HuH-7 (cell line): ENCODE measurements around the gene DDX46.
"Not testable (repeated sequence)": the region's sequence is repeated elsewhere in the genome, so short reads cannot be mapped to it uniquely, and the experiment has no call there.

ENCODE experiments used
- DNase-seq: peaks from one replicate; pipeline ENCODE4 v3.0.0; 2011; ENCODE audit warnings: low spot score

The DDX46 gene

GRCh38 chr5:134844252-134844651 lies 85.7 kb downstream of the DDX46 start:
- no peak for DNase-seq

GRCh38 chr5:134845335-134845851 lies 86.8 kb downstream of the DDX46 start:
- no peak for DNase-seq

DNA sequence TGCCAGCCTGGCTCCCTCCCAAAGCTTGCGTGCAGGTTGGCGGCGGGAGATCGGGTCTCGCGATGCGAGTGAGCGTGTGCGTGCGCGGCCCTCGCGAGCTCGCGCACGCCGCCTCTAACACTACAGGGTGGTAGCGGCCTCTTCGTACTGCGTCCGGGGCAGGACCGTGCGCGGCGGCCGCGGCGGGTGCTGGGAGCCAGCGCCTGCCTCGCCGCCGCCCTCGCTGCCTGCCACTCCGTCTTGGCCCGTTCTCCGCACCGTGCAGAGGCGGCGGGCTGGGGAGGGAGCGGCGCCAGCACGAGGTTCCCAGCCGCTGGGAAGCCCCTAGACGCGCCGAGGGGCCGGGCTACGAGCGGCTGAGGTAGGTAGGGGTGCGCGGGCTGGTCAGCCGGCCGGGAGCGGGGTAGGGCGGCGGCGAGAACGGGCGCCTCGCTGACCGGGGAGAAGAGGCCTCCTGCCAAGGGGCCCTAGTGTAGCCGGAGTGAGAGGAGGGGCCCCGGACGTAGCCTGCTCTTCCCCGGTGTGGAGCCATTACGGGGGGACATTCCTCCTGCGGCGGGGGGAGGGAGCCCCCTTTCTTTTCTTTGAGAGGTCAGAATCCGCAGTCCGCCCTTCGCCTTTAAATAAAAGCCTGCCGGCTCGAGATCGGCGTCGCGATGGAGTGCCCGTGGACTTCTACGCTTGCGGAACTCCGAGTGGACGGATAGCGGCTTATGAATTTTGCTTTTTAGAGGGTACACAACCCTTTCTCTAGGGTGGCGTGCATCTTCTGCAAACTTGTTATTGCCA lies 87.5 kb downstream of the DDX46 start, which contains the start of gene C5orf24:
Gene C5orf24, plus strand, starts transcription at position 117 of the 789 bp plus-strand sequence. CDS start 8,933 bp downstream, outside the sequence.
- DNase-seq = peak; percentile 86

GRCh38 chr5:134846641-134846960 lies 88.0 kb downstream of the DDX46 start:
- no peak for DNase-seq

- DNase-seq = not testable (repeated sequence)
These were observed 90.9 kb downstream of the DDX46 start for GRCh38 chr5:134849434-134849933.

- DNase-seq = no peak
These were observed 92.8 kb downstream of the DDX46 start for GRCh38 chr5:134851307-134851923.

- not testable (repeated sequence) for DNase-seq
These were observed 97.9 kb downstream of the DDX46 start for GRCh38 chr5:134856465-134856864.

DNA sequence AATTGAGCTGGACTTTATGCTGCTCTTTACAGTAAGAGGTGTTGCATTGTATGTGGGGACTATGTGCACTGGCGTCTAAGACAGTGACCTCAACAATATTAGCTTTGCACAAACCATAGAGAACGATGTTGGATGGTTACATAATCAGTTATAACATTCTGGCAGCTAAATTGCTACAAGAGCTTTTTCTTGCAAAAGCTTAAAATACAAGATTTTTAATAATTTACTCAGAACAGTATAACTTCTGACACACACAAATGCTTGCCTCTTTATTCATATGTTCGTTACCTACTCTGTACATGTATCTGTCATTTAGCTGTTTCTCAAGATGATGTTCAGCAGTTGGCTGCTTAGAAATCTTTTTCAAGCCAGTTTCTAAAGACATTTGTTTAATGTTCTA lies 98.8 kb downstream of the DDX46 start:
- no peak for DNase-seq

DNA sequence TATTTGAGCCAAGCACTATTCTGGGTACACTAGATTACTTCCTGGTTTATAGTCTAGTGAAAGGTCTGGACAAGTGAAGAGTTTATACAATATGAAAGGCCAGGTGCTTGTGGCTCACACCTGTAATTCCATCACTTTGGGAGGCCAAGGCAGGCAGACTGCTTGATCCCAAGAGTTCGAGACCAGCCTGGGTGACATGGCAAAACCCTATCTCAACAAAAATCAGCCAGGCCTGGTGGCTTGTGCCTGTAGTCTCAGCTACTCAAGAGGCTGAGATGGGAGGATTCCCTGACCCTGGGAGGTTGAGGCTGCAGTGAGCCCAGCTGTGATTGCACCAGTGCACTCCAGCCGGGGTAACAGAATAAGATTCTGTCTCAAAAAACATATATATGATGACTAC lies 106.1 kb downstream of the DDX46 start:
- no peak for DNase-seq

DNA sequence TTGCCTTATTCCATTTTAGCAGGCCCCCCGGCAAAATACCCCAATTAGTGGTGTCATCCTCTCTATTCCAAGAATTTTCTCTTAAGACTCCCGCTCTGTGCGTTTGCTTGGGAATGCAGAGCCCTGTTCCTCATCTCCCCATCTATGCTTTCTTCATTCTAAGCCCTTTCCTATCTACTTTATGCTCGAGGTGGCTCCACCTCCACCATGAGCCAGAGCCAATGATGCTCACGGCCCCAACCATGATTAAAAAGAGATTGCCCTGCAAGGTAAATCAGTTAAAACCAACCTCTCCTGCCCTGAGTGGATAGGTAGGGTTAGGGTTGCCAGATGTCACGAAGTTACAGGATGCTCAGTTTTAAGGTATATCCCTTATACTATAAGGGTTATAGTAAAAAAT lies 114.9 kb downstream of the DDX46 start:
- no peak for DNase-seq

GRCh38 chr5:134873987-134874830 lies 115.6 kb downstream of the DDX46 start, which contains the start of gene TXNDC15:
Gene TXNDC15 (plus strand): TSS chr5:134874371. CDS start chr5:134874428, 57 bp downstream.
- DNase-seq = peak; percentile 82

DNA sequence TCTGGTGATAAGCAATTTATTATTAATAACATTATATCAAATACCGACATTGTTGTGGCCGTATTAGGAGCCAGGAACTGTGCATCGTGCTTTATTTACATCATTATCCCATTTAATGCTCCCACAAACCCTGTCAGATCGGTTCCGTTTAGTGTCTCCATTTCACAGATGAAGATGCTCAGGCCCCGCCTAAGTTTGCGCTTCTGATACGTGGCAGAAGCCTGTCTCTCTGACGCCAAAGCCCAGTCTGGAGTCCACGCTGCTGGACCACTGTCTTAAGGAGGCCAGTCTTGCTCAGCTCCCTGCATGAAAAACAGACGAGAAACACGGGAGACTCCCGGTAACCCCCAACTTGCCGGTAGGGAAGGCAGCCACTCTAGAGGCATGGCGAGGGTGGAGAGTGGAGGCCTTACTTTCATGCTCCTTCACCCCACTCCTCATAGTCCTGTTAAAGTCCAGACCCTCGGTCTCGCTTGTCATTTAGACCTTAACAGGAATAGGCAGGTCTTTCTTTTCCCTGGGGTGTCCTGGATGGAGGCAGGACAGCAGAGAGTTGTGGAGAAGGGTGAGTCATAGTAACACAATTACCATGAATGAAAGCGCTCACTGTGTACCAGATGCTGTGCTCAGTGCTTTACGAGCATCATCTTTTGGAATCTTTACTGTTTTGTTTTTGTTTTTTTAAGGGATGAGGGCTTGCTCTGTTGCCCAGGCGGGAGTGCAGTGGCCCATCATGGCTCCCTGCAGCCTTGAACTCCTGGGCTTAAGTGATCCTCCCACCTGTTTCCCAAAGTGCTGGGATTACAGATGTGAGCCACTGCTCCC lies 116.5 kb downstream of the DDX46 start:
- DNase-seq = peak; percentile 28

GRCh38 chr5:134877159-134877558 lies 118.6 kb downstream of the DDX46 start:
- no peak for DNase-seq

DNA sequence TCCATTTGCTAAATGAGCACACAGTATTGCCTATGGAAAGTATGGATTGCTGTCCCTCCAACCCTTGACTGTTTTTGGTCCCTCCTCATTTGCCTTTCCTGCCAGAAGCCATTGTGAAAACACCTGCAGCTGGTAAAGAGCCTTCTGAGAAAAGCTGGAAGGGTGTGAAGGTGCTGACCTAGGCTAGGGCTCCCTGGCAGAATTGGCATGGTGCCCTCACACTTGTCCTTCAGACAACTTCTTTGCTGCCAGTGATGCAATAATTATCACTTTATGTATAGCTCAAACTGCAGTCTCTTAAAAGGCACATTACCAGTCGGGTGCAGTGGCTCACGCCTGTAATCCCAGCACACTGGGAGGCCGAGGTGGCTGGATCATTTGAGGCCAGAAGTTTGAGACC lies 119.8 kb downstream of the DDX46 start:
- DNase-seq = no peak

- DNase-seq = no peak
These were observed 120.9 kb downstream of the DDX46 start for GRCh38 chr5:134879456-134879855.
